Measurements from ENCODE around the gene RHOA.
"Not testable (repeated sequence)": the region's sequence is repeated elsewhere in the genome, so short reads cannot be mapped to it uniquely, and the experiment has no call there.

RHOA gene

GRCh38 chr3:49362561-49362960, 49.2 kb downstream of the RHOA start:
- DNase-seq (ENCODE audit: low read depth) = no peak

- DNase-seq (ENCODE audit: low read depth) = no peak
These were observed 52.2 kb downstream of the RHOA start for GRCh38 chr3:49359623-49360022.

DNA sequence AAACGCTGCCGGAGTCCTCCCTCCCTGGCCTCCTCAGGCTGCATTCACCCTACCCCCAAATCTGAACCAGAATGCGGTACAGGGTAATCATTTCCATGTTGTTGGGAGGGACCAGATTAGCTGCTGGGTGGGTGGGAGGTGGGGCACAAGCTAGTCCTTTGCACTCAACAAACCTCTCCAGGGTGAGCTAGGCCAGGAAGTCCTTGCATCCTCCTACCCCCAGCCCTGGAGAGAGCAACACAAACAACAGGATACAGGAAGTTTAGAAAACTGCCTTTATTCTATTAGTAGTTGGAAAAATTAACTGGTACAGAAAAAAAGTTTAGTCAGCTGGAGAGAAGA, 52.9 kb downstream of the RHOA start:
- DNase-seq (ENCODE audit: low read depth) = no peak

DNA sequence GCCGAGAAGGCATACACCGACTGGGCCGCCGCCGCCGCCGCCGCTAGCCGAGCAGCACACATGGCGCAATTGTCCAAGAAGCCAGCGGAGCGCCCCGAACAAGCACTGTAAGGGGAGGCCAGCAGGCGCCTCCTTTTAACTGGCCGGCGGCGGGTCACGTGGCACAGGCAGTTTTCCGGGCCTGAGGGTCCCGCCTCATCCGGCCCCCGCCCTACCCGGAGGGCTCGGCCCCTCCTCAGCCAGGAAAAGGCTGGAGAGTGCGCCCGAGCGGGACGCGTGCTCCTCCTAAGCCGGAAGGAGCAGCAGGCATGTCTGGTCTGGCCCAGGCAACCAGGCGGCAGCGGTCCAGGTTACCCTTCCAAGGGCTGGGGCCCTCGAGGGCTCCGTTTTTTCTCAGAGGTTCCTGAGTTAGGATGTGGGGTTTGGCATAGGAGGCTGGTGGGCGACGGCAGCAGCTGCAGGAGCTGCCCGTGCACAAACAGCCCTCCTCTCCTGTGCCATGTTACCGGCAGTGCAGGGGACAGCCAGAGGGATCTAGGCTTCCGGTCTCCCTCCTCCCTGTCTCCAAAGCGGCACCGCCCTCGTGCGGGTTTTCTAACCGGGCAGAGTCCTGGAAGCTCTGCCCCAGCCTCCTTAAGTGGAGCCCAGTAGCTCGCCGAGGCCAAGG, 53.4 kb downstream of the RHOA start, which contains the start of gene GPX1:
TSS of gene GPX1 (minus strand) at position 137 of the 667 bp plus-strand sequence. CDS start at position 62, 75 bp downstream.
- peak; percentile 92 for DNase-seq (ENCODE audit: low read depth)

DNA sequence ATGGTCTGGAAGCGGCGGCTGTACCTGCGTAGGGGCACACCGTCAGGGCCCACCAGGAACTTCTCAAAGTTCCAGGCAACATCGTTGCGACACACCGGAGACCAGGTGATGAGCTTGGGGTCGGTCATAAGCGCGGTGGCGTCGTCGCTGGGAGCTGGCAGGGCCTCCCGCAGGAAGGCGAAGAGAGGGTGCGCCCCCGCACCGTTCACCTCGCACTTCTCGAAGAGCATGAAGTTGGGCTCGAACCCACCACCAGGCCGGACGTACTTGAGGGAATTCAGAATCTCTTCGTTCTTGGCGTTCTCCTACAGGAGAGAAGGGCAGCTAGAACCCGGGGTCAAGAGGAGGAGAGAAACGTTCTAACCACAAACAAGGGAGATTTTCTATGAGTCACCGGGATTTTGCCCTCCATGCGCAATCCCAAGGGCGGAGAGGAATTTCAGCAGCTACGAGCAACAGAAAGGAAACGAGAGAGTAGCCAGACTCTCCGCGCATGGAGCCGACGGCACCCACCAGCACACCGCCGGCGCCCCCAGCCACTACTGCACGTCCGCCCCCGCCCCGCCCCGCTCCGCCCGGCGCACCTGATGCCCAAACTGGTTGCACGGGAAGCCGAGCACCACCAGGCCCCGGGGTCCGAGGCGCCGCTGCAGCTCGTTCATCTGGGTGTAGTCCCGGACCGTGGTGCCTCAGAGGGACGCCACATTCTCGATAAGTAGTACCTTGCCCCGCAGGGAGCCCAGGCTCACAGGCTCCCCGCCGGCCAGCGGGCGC, 54.1 kb downstream of the RHOA start:
- peak; percentile 75 for DNase-seq (ENCODE audit: low read depth)

DNA sequence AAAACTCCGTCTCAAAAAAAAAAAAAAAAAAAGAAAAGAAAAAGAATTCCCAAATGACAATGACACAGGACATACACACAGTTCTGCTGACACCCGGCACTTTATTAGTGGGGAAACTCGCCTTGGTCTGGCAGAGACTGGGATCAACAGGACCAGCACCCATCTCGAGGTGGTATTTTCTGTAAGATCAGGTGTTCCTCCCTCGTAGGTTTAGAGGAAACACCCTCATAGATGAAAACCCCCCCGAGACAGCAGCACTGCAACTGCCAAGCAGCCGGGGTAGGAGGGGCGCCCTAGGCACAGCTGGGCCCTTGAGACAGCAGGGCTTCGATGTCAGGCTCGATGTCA, 54.7 kb downstream of the RHOA start:
- not testable (repeated sequence) for DNase-seq (ENCODE audit: low read depth)

DNA sequence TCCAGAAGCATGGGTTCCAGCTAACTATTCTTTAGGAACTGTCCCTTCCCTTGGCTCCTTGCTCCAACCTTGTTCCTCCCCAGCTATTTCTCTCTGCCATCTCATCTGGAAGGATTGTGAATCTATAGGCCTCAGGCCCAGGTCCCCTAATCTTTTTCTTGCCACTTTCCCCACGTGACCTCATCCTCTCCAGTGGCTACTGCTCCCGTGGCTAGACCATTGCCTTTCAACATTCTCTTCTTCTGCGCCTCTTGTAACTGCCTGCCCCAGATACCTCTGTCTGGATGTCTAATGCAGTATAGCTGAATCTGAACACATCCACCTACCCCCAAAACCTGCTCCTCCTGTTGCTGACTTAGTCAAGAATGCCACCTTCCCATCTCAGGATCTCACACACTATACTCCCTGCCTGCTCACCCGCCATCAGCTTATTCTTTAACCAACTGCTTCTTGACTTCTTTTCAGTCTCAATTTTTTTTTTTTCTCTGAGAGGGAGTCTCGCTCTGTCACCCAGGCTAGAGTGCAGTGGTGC, 58.8 kb downstream of the RHOA start:
- DNase-seq (ENCODE audit: low read depth) = no peak

DNA sequence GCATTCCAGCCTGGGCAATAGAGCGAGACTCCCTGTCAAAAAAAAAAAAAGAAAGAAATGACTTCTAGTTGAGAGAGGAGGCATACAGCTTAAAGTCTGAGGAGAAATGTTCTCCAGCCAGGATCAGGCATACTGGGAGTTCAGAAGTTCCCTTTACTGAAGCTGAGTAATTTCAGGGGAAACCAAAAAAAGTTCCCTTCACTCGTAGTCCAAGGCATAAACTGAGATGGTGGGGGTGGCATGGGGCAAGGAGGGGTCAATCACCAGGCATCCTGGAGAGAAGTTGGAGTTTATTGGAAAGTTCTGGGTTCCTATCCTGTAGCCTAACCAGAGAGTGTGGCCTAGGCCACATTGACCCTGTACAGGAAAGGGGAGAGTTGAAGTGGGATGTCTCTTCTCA, 59.5 kb downstream of the RHOA start:
- no peak for DNase-seq (ENCODE audit: low read depth)

- peak; percentile 70 for DNase-seq (ENCODE audit: low read depth)
These were observed 60.2 kb downstream of the RHOA start for GRCh38 chr3:49351521-49352011.

- no peak for DNase-seq (ENCODE audit: low read depth)
These were observed 62.2 kb downstream of the RHOA start for GRCh38 chr3:49349348-49350114.

DNA sequence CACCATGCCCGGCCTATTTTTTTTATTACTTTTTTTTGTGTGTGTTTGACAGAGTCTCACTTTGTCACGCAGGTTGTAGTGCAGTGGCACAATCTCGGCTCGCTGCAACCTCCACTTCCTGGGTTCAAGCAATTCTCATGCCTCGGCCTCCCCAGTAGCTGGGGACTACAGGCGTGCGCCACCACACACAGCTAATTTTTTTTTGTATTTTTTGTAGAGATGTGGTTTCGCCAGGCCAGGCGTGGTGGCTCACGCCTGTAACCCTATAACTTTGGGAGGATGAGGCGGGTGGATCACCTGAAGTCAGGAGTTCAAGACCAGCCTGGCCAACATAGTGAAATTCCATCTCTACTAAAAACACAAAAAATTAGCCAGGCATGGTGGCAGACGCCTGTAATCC, 63.4 kb downstream of the RHOA start:
- DNase-seq (ENCODE audit: low read depth) = not testable (repeated sequence)

- no peak for DNase-seq (ENCODE audit: low read depth)
These were observed 65.0 kb downstream of the RHOA start for GRCh38 chr3:49346797-49347251.

GRCh38 chr3:49343163-49343562, 68.6 kb downstream of the RHOA start:
- DNase-seq (ENCODE audit: low read depth) = no peak

DNA sequence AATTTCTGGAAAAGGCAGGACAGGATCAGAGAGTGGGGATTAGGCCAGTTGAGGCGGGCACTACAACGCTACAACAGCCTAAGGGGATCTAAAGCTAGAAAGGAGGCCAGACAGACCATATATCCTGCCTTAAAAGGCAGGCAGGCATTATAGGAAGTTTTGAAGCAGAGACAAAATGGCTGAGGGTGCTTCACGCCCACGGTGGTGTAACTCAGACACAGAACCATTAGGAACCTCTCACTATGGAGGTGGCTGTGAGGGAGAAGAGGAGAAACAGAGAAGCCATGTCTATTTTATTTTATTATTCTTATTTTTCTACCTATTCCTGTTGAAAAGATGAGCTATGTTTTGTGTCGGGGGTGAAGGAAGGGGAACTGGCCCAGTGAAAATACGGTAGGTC, 69.8 kb downstream of the RHOA start:
- no peak for DNase-seq (ENCODE audit: low read depth)

GRCh38 chr3:49339941-49340800, 71.6 kb downstream of the RHOA start, which contains the start of gene USP4:
TSS of gene USP4 (minus strand) at chr3:49340053. CDS start at chr3:49340024, 29 bp downstream.
- peak; percentile 72 for DNase-seq (ENCODE audit: low read depth)

DNA sequence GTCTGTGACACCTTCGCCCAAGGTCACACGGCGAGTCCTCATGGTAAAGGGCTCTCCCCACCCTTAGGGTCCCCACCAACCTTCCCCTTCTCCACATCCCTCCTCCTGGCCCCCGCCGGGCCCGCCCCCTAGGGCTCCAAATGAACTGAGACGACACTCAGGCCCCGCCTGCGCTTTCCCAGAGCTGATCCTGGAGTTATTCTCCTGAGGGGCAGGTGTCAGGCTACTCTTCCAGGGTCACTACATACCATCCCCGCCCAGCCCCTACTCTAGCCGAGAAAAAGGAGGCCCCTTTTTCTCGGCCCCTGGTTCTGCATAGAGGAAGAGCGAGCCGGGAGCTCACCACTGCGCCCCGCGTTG, 72.2 kb downstream of the RHOA start:
- DNase-seq (ENCODE audit: low read depth) = no peak

DNA sequence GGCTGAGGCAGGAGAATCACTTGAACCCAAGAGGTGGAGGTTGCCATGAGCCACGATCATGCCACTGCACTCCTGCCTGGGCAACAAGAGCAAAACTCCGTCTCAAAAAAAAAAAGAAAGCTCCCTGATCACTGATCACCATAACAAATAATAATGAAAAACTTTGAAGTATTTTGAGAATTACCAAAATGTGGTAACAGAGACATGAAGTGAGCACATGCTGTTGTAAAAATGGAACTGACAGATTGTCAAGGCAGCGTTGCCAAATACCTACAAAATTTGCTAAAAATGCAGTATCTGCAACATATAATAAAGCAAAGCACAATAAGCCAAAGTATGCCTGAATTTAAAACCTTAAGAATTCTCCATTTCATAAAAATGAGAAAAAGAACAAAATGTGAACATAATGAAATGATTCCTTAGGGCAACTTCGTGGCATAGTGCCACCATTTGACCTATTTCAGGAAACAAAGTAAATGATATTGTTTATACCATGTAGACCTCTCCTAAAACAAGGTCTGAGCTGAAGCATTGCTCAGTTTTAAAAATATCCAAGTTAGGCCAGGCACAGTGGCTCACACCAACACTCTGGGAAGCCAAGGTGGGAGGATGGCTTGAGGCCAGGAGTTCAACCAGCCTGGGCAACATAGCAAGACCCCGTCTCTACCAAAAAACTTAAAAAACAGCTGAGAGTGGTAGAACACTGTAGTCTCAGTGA, 77.7 kb downstream of the RHOA start:
- DNase-seq (ENCODE audit: low read depth) = no peak

DNA sequence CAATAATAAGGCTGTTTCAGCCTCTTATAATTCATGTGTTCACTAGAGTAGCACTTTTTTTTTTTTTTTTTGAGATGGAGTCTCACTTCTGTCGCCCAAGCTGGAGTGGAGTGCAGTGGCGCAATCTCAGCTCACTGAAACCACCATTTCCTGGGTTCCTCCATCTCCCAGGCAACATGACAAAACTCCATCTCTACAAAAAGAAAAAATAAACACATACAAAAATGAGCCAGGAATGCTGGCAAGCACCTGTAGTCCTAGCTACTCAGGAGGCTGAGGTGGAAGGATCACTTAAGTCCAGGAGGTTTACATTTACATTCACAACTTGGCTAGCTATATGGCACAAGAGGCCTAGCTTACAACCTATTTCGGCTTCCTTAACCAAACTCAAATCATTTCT, 78.7 kb downstream of the RHOA start:
- no peak for DNase-seq (ENCODE audit: low read depth)

DNA sequence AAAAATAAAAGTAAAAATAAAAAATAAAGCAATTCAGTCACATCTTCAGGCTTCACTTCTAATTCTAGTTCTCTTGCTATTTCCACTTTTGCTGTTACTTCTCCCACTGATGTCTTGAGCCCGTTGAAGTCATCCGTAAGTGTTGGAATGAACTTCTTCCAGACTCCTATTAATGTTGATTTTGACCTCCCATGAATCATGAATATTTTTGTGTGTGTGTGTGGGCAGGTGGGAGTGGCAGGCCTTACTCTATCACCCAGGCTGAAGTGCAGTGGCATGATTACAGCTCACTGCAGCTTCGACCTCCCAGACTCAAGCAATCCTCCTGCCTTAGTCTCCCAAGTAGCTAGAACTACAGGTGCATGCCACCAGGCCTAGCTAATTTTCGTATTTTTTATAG, 82.6 kb downstream of the RHOA start:
- DNase-seq (ENCODE audit: low read depth) = no peak

GRCh38 chr3:49328350-49328749, 83.4 kb downstream of the RHOA start:
- not testable (repeated sequence) for DNase-seq (ENCODE audit: low read depth)

- no peak for DNase-seq (ENCODE audit: low read depth)
These were observed 84.3 kb downstream of the RHOA start for GRCh38 chr3:49327485-49327884.
